HG03558 (cell line): ENCODE data around the gene SORL1.

Experiments used
- ATAC-seq: cut with Tn5 transposase; IDR thresholded peaks from one replicate; pipeline ENCODE4 v1.9.1; 2021; ENCODE audit warnings: moderate number of reproducible peaks; ENCODE audit not compliant: unreplicated experiment; ENCODE audit errors: extremely low read depth

Gene SORL1

DNA sequence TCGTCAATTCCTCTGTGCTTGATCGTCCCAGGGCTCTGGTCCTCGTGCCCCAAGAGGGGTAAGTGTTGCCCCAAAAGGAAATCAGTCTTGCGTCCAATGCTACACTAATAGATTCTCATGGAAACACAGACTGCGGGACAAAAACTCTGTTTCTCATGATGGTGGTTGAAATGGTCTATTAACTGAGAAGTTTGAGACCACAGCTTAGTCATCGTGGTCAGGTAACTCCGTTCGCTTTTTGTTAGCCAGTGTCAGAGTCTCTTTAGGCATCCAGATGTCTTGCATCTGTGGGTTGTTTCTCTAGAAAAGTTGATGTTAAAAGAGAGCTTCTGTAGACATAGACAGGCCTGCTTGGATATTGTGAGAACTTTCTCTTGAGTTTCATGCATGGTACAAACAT, 105.2 kb downstream of the SORL1 start:
- ATAC-seq, result peak; percentile 91

DNA sequence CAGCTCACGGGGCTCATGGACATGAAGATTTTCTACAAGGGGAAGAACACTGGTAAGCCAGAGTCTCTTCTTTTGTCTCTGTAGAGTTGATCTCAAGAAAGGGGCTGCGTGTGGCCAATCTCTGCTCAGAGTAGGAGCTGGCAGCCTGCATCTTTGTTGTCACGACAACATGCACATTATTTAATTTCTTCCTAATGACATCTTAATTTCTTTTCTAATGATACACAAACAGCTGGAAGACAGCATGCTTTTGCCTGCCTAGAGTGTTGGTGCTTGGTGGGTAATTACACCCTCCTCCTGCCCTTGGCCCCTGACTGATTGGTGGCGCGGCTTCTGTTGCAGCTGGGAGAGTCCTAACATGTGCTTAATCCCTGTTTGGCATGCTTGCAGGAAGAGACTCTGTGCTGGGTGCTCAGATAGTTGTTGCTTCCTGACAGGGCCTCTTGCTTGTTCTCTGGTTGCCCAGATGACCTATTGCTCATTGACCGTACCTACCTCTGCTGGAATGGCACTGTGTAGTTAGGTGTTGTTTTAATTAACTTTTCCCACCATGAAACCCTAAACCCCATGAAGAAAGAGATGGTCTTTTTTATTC, 107.6 kb downstream of the SORL1 start:
- ATAC-seq, result no peak

DNA sequence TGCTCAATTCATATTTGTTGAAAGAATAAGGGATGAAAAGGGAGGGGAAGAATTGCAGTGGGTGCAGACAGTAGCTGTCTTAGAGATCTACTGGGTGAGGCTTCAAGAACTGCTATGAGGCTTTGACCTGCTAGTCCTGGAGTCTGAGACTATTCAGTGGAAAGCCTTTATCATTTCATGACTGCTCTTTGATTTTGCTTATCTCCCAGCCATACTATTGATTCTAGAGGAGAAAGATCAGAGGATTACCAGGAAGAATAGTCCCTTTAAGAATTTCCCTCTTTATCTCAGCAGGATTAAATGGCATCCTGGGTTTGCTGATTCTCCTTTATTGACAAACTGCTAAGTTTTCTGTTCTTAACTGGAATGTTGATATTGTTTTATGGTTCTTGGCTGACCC, 108.1 kb downstream of the SORL1 start:
- ATAC-seq, result no peak

DNA sequence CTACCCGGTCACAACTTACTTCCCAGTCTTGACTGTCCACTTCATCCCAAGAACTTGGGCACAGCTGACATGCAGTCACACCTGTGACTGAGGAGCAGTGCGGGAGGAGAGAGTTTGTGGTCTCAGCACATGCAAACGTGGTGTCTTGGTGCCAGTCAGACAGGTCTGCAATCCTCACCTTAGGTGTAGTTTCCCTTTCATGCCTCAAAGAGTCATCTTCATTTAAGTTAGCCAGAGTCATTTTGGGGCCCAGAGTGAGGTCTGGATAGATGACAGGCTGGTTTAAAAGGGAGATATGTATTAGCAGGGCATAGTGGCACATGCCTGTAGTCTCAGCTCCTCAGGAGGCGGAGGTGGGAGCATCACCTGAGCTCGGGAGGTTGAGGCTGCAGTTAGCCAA, 109.1 kb downstream of the SORL1 start:
- ATAC-seq, result no peak

DNA sequence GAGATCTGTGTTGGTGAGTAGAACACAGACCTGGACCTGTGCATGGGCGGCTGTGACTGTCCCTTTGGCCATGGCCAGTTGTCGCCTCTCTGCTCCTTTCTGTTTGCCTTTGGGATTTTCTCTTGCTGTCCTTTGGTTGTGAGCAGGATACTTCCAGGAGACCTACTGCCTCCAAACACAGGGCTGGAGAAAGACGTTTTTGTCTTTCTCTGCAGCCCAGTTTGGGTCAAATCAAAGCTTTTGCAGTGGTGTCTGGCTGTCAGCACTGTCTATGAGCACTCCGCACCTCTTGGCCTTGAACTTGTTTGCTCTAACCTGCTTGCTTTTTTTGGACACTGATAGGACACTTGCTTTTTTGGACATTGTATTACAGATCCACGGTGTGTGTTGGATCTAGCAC, 109.6 kb downstream of the SORL1 start:
- no peak for ATAC-seq

DNA sequence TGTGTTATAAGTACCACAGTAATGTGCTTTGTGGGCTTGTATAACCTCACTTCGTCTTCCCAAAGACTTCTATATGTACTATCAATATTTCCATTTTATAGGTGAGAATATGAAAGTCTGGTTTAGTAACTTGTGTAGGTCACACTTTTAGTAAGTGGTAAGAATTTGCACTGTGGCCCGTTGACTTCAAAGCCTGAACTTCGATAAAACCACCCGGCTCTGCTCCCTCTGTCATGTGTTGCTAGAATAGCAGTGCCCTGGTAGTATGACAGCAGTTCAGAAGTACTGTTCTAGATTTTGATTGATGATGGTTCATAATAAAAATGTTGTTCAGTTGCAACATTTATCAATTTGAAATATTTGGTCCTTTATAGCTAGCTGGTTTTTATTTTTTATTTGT, 110.9 kb downstream of the SORL1 start:
- ATAC-seq, result no peak

DNA sequence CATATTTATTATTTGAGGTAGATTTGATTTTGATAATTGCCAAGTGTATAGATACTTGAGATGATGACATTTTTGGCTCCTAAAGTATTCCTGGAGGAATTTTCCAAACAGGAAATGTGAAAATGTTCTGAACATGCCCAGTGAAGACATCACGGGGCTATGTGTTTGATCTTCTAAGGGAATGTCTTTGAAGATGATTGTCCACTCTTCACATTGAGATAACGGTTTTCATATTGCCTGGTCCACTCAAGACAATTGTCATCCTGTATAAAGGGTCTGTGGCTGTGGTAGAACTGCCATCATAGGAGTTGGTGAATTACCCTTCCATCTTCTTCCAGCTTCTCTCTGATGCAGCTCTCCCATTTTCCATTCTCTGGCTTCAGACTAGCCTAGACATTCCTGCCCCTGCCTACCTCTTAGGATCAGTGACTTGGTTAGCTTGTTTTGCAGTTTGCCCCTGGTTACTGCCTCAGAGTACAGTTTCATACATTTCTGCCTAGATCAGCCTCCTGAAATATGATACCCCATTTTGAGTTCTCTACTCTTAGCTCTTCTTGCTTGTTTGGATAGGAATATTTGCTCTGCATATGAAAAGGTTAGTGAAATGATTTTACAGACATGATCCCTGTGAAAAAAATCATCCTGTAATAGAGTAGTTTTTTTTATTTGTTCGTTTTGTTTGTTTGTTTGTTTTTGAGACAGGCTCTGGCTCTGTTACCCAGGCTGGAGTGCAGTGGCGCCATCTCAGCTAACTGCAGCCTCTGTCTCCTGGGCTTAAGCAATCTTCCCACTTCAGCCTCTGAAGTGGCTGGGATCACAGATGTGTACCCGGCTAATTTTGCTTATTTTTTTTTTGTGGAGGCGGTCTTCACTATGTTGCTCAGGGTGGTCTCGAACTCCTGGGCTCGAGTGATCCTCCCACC, 112.0 kb downstream of the SORL1 start:
- ATAC-seq, result no peak

DNA sequence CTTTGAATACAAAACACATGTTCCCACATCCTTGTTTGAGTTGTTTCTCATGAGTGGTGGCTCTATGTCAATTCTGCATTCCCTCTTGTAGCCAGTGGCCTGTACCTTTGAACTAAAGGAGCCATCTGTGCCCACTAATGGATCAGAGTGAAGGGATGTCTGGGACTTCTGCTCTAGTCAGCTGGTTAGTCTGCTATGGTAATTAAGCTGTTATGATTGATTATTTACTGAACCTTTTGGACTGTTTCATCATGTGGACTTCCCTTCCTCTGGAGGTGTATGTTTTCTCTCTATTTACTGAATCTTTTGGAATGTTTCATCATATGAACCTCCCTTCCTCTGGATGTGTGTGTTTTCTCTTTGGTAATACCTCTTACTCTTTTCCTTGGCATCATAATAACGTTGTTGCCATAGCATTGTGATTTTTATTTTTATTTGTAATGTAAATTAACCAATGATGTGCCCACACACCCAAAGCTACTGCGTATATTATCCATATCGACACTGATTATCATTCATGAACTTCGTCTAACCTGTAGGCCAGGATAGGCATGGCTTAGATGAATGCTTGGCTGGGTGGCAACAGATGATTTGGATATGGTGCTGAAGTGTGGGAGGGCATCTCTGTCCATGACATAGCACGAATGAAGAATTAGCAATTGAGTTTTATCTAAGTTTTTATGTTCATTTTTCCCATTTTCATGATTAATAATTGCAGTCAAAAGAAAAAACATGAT, 113.0 kb downstream of the SORL1 start:
- no peak for ATAC-seq

DNA sequence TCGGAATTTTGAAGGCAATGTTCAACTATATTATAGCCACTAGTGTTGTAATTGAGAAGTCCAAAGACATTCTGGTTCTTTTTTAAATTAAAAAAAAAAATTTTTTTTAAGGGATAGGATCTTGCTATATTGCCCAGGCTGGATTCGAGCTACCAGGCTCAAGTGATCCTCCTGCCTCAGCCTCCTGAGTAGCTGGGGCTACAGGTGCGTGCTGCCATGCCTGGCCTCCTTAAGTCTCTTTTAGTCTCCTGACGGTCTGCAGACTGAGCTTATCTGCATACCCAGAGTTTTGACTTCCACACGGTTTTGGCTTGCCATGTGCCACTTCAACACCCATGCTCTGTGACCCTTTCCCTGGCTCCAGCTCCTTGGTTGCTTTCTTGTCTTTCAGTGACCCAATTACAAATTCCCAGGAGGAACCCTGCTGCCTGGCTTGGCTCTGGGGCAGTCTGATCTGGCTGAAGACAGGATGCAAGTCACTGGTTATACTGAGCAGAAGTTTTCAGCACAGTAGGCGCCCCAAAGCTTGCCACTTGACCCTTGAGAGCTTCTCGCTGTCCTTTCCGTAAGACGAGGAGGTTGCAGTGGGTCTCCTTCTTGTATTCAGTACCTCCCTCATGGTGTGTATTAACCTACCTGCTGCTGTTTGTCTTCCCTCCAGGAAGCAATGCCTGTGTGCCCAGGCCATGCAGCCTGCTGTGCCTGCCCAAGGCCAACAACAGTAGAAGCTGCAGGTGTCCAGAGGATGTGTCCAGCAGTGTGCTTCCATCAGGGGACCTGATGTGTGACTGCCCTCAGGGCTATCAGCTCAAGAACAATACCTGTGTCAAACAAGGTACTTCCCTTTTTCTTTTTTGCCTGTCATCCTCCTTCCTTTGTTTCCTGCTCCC, 114.4 kb downstream of the SORL1 start:
- no peak for ATAC-seq

DNA sequence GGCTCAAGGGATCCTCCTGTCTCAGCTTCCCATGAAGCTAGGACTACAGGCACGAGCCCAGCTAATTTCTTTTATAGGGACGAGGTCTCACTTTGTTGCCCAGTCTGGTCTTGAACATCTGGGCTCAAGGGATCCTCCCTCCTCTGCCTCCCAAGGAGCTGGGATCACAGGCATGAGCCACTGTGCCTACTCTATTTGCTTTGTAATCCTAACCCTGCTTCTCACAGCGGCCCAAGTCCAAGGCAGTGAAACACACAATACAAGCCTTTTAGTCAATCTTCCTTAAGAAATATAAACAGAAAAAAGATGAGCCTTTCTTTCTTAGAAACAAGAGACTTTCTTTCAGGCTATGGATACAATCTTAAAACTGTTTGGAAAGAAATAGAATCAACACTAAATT, 115.9 kb downstream of the SORL1 start:
- no peak for ATAC-seq

DNA sequence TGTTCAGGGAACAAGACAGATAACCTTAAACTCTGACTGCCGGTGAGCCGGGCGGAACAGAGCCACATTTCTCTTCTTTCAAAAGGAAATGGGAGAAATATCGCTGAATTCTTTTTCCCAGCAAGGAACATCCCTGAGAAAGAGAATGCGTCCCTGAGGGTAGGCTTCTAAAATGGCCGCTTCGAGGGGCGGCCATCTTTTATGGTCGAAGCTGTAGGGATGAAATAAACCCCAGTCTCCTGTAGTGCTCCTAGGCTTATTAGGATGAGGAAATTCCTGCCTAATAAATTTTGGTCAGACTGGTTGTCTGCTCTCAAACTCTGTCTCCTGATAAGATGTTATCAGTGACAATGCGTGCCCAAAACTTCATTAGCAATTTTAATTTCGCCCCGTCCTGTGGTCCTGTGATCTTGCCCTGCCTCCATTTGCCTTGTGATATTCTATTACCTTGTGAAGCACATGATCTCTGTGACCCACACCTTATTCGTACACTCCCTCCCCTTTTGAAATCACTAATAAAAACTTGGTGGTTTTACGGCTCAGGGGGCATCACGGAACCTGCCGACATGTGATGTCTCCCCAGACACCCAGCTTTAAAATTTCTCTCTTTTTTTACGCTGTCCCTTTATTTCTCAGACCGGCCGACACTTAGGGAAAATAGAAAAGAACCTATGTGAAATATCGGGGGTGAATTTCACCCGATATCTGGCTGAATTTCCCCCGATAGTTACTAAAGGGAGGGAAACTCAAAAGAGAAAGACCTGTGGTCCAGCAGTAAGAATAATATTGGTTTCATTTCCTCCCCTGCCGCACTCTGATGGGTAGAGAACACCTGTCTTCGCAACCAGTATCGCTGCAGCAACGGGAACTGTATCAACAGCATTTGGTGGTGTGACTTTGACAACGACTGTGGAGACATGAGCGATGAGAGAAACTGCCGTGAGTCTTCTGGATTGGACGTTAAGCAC, 117.5 kb downstream of the SORL1 start:
- ATAC-seq, result peak; percentile 90

DNA sequence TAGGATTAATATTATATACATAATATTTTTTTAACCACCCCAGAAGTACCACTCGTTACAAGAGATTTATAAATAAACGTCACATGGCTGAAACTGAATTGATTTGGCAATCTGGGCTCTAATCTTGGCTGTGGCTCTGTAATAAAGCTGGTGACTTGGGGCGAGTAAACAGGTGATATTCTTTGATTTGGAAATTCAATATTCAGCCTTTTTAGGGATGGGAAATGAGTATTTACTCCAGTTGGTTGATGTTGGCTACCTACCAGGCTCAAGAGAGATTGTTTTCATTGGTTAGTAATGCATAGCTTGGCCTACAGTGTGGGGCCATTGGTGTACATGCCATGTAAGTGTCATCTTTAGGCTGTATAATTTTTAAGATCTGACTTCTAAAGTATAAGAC, 118.3 kb downstream of the SORL1 start:
- no peak for ATAC-seq

DNA sequence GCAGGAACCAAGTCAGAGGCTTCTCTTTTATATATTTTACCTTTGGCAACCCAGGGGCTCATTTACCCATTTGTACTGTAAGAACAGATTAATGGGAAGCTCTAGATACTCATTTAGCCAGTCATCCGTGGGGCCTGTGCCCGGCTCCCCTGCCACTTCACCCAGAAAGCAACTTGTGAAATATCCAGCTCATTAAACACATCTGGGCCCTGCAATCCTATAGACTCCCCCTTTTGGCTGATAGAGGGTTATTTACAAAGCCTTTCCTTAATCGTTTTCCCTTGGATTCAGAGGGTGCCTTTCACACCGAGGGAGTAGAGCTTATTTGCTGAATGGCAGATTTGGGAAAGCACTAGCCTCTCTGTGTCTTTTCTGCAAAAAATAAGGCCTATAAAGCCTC, 119.4 kb downstream of the SORL1 start:
- ATAC-seq, result no peak

DNA sequence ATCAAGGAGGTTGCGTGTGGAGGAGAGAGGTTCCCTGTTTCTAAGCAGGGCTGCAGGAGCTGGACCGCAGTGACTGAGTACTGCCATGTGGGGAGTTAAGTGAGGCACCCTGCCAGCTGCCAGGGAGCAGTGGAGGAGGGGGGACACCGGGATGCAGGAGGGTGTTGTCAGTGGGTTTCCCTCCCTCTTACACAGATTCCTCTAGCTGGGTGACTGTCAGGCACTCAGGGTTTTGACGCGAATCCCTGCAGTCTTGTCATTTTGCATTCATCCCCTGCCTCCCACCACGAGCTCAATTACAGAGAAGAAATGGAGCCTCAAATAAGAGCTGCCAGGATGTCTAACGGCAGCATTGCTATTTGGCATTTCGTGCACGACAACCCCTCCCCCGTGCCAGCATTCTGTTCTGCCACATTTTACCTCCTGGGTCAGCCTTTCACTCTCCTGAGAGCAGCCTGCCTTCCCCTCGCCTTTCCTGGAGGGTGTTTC, 120.5 kb downstream of the SORL1 start:
- ATAC-seq, result no peak

DNA sequence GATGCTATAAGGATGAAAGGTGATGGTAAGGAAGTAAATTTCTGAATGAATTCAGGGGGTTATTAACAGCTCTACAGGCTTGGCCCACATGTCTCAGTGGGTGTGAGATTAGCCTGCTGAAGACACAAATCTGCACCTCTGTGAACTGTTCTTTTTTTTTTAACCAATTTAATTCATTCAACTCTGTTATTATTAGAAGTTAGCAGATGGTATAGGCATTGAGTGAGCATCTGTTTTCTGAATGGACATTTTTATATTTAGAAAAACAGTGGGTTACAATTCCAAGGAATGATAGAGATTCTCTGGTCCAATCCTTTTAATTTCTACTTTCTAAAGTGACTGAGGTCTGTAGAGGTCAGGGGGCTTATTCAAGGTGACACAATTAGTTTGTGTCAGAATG, 122.7 kb downstream of the SORL1 start:
- ATAC-seq, result no peak

DNA sequence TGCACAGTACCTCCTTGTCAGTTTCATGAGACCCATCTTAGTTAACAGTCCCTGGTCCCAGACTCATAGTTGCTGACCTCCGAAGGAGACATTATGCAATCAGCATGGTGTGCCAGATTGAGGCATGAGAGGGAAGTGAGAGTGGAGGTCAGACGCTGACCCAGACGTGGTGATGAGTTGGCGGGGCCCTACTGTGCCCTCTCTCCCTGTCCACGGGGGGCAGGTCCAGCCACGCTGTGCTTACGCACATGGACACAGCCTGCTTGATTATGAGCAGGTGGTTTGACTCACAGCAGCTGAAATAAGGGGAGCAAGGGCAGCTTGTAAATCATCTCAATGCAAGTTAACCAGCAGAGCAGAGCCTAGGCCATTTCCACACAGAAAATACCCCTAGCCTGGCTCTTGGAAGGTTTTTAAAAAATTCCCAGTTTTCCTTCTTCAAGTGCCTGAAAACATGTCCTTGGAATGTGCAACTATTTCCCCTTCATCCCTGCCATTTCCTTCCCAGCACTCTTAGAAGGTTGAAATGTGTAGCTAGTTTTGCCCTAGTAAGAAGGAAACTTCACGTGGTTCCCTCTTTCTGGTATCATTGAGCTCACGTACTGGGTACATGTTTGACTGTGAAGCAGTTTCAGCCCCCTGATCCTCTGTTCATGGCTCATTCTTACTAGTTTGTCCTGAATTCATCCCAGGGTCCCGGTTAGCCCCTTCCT, 123.3 kb downstream of the SORL1 start:
- peak; percentile 36 for ATAC-seq

DNA sequence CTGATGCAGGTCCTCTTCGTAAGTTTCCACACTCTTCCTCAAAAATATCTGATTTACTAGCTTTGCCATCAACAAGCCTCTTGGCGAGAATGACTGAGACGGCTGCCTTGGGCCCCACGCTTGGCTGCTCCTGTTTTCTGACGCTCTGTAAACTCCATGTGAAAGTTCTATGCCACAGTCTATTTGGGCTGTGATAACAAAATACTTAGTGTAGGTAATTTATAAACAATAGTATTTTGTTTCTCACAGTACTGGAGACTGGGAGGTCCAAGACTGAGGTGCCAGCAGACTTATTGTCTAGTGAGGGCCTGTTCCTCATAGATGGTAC, 123.8 kb downstream of the SORL1 start:
- no peak for ATAC-seq

DNA sequence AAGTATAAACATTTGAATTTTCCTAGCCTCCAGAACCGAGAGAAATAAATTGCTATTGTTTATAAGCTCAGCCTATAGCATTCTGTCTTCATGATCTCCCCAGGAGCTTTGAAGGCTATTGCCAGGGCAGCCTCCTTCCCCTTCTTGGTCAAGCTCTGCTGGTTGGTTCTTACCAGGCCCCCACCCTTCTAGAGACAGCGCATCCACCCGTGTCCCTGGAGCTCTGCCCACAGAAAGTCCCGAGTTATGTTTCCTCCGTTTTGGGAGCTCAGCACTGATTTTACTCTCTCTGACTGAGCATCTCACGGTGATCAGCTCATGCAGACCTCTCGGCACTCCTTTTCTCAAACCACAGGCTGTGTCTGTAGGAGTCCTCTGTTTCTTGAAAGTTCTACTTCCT, 124.4 kb downstream of the SORL1 start:
- ATAC-seq, result no peak
